Stimulated activated CD4-positive, alpha-beta T cell treated with anti-CD3 and anti-CD28 coated beads, Interleukin-1b, Interleukin-23, amount 100 ng/mL, for 1 hour (primary cell): ENCODE data around the gene SMARCA4.
"Not testable (repeated sequence)": the region's sequence is repeated elsewhere in the genome, so short reads cannot be mapped to it uniquely, and the experiment has no call there.

ENCODE experiments used
- DNase-seq, 2 donors: peaks; one replicate each; pipeline ENCODE4 v3.0.0-alpha.2; 2020; ENCODE audit warnings: low read depth in 2 of 2

SMARCA4 gene

GRCh38 chr19:10976131-10976892 lies 15.5 kb downstream of the SMARCA4 start:
- DNase-seq, result no peak

GRCh38 chr19:10977742-10978092 lies 16.9 kb downstream of the SMARCA4 start:
- no peak for DNase-seq

GRCh38 chr19:10979951-10980381 lies 19.1 kb downstream of the SMARCA4 start:
- no peak for DNase-seq

GRCh38 chr19:10981252-10981895 lies 20.5 kb downstream of the SMARCA4 start:
- DNase-seq, result no peak

GRCh38 chr19:10983026-10983425 lies 22.2 kb downstream of the SMARCA4 start:
- DNase-seq, result no peak

GRCh38 chr19:10984166-10984735 lies 23.4 kb downstream of the SMARCA4 start:
- no peak for DNase-seq

GRCh38 chr19:10985502-10985901 lies 24.7 kb downstream of the SMARCA4 start:
- no peak for DNase-seq

- DNase-seq, result no peak
Observed at GRCh38 chr19:10986301-10987127, 25.7 kb downstream of the SMARCA4 start.

GRCh38 chr19:10987571-10988297 lies 26.9 kb downstream of the SMARCA4 start:
- DNase-seq, result no peak

- DNase-seq, result no peak
Observed at GRCh38 chr19:10988380-10988779, 27.6 kb downstream of the SMARCA4 start.

- no peak for DNase-seq
Observed at GRCh38 chr19:10988921-10989320, 28.1 kb downstream of the SMARCA4 start.

- DNase-seq, result no peak
Observed at GRCh38 chr19:10991076-10991475, 30.2 kb downstream of the SMARCA4 start.

GRCh38 chr19:10991521-10992081 lies 30.8 kb downstream of the SMARCA4 start:
- no peak for DNase-seq

GRCh38 chr19:10992174-10992573 lies 31.3 kb downstream of the SMARCA4 start:
- DNase-seq, result not testable (repeated sequence)

- DNase-seq, result no peak
Observed at GRCh38 chr19:10995926-10996600, 35.2 kb downstream of the SMARCA4 start.

GRCh38 chr19:10998045-10998533 lies 37.3 kb downstream of the SMARCA4 start:
- DNase-seq, result no peak

GRCh38 chr19:10998666-10999065 lies 37.8 kb downstream of the SMARCA4 start:
- no peak for DNase-seq

- DNase-seq, result no peak
Observed at GRCh38 chr19:11005521-11005920, 44.7 kb downstream of the SMARCA4 start.

GRCh38 chr19:11007385-11007784 lies 46.6 kb downstream of the SMARCA4 start:
- DNase-seq, result no peak

GRCh38 chr19:11007962-11008532 lies 47.2 kb downstream of the SMARCA4 start:
- DNase-seq, result no peak
